Hepatocyte (in vitro differentiated cells): ENCODE results near the gene HOXD3.

Experiments
- CTCF ChIP-seq: fragments of 200-600 bp; sonication (generic); IDR thresholded peaks from 2 replicates; pipeline ENCODE4 v1.5.1; 2016; ENCODE audit warnings: antibody characterized with exemption, mild to moderate bottlenecking; ENCODE audit not compliant: poor library complexity
- EZH2phosphoT487 ChIP-seq: fragments of 200-600 bp; sonication (generic); IDR thresholded peaks from one replicate; pipeline ENCODE4 v1.6.1; 2018; ENCODE audit warnings: antibody characterized with exemption, mild to moderate bottlenecking, low read depth, moderate library complexity; ENCODE audit not compliant: unreplicated experiment, severe bottlenecking

DNA sequence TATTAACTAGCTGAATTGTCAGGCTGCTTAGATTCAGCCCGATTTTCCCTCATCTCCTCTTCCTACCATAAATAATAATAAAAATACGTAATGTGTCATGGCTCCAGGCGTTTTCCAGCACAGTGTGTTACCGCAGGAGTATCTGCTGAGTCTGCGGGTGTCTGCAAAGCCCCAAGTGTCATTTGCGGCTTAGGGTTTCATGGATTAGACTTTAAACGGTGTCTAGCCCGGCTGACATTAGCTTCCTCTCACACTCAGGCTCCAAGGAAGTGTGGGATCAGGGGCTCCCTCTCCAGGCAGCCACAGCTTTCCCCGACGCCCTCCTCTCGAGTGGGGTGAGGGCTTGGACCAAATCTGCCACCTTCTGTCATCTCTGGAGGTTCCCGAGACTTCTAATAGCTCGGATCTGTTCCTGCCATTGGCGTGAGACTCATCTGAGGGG lies 17.3 kb downstream of the HOXD3 start:
- TF ChIP-seq CTCF (no peak), EZH2phosphoT487 (no peak)
